GM12891 (cell line): ENCODE results near the gene SYNC.

Source experiments
- POLR2A ChIP-seq: IDR thresholded peaks from 2 replicates; pipeline ENCODE4 v1.6.1; 2011; ENCODE audit warnings: low read depth, low read length, control low read depth
- POLR2AphosphoS5 ChIP-seq: IDR thresholded peaks from 2 replicates; pipeline ENCODE4 v1.6.1; 2011; ENCODE audit warnings: low read depth, low read length, control low read depth
- POU2F2 ChIP-seq: IDR thresholded peaks from 2 replicates; pipeline ENCODE4 v1.6.1; 2011; ENCODE audit warnings: low read depth, mild to moderate bottlenecking, control low read depth, low read length, moderate library complexity
- SPI1 ChIP-seq: IDR thresholded peaks from 2 replicates; pipeline ENCODE4 v1.6.1; 2011; ENCODE audit warnings: low read depth, low read length, control low read depth
- TAF1 ChIP-seq: IDR thresholded peaks from 2 replicates; pipeline ENCODE4 v1.6.1; 2011; ENCODE audit warnings: low read depth, low read length, control low read depth

DNA sequence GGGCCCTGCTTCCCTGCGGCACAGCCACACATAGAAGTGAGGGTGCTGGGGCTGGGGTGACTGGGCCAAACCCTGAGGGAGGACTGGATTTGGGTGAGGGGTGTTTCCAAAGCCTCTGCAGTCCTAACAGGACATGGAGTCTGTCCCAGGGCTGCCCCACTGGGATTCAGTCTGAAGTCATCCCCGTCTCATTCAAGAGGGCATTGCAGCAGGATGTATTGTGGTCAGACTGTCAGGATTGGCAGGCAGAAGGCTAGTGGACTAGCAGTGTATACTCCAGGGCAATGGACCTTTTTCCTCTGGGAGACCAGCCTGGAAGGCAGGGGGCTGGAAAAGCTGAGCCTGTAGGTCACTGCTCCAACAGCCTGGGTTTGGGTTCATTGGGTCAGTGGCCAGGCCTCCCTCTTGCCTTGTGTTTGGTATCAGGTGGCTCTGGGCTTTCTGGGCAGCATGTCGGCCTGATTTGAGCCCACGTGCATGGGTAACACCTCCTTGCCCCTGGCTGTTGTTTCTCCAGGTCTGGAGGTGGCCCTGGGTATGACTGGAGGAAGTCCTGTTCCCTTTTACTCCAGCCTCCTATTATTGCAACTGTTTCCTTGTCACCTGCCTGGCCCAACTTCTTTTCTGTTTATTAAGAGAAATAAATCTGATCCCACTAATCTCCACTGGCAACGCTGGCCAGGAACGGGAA lies 41.0 kb upstream of the SYNC start:
- no peak for TF ChIP-seq POU2F2
- TF ChIP-seq POLR2AphosphoS5 = no peak
- no peak for TF ChIP-seq POLR2A
- no peak for TF ChIP-seq SPI1
- TF ChIP-seq TAF1 = no peak
